BJ (cell line): ENCODE data around the gene GALNT3. TPM values are rescaled to one million over a fixed set of nuclear protein-coding genes. Genes with fewer than 3 reads are reported as not detected.

ENCODE experiments used
- CTCF ChIA-PET: fragments of 350-600 bp; formaldehyde crosslinking; extraction: SDS; loops from one replicate; lab custom pipeline; 2021; ENCODE audit warnings: antibody characterized with exemption, inconsistent platforms; lab: Yijun Ruan, JAX
- POLR2A ChIA-PET: fragments of 300-600 bp; sonication (Branson Sonifier 250); formaldehyde crosslinking; extraction: SDS; loops from one replicate; lab custom pipeline; 2021; ENCODE audit warnings: antibody characterized with exemption; lab: Charles Lee
- DNase-seq: peaks from one replicate; pipeline ENCODE4 v3.0.0-alpha.2; 2011; ENCODE audit warnings: low read depth
- H3K27me3 ChIP-seq: 2 replicates; pipeline ENCODE4 v1.6.0; 2011; ENCODE audit warnings: low read length; ENCODE audit not compliant: control insufficient read depth, insufficient read depth
- H3K36me3 ChIP-seq: 2 replicates; pipeline ENCODE4 v1.5.1; 2011; ENCODE audit warnings: low read length; ENCODE audit not compliant: control insufficient read depth, insufficient read depth
- H3K4me3 ChIP-seq: 2 replicates; pipeline ENCODE4 v1.5.1; 2011; ENCODE audit warnings: low read depth, mild to moderate bottlenecking, control low read depth, low read length
- polyA plus RNA-seq: library from polyadenylated mRNA; depleted of rRNA; stranded (reverse); fragments of >200 nt; gene quantifications from 2 replicates; pipeline ENCODE4 v1.2.3, GENCODE V29; 2011
- TF ChIP-seq, protein P1 (sequence below): IDR thresholded peaks from 2 replicates; pipeline ENCODE4 v1.5.1; 2011; ENCODE audit warnings: low read depth, mild to moderate bottlenecking, control low read depth, inconsistent platforms, low read length, moderate library complexity; ENCODE audit not compliant: insufficient read depth

GALNT3 gene
- polyA plus RNA-seq, 1 experiment = 2.4 TPM

DNA sequence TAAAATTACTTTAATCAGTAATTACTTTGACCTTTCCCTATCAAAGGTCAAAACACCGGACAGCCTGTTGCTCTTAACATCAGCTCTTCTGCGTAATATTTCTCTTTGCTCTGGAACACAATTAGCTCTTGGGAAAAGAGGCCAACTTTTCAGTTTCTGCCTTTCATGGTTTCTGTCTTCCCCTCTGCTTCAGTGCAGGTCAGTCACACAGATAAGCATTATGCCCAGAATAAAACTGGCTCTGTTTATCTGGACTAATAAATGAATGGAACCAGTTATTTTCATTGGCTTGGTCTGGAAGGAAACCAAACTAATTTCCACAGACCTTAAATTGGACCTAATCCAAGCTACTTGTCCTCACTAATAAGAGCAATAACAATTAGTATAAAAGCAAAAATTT lies 26.2 kb upstream of the GALNT3 start:
- Histone ChIP-seq H3K36me3 (no peaks in the 10 kb centered on the region), H3K4me3 (no peak overlapping the region), H3K27me3 (no peaks in the 10 kb centered on the region)
- no peak for DNase-seq
- ChIA-PET POLR2A (no interaction called here), CTCF (no interaction called here)
- TF ChIP-seq, protein P1, sequence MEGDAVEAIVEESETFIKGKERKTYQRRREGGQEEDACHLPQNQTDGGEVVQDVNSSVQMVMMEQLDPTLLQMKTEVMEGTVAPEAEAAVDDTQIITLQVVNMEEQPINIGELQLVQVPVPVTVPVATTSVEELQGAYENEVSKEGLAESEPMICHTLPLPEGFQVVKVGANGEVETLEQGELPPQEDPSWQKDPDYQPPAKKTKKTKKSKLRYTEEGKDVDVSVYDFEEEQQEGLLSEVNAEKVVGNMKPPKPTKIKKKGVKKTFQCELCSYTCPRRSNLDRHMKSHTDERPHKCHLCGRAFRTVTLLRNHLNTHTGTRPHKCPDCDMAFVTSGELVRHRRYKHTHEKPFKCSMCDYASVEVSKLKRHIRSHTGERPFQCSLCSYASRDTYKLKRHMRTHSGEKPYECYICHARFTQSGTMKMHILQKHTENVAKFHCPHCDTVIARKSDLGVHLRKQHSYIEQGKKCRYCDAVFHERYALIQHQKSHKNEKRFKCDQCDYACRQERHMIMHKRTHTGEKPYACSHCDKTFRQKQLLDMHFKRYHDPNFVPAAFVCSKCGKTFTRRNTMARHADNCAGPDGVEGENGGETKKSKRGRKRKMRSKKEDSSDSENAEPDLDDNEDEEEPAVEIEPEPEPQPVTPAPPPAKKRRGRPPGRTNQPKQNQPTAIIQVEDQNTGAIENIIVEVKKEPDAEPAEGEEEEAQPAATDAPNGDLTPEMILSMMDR = no peak

- H3K4me3 ChIP-seq = no peak overlapping the region
- H3K27me3 ChIP-seq = no peaks in the 10 kb centered on the region
- DNase-seq = no peak
- ChIA-PET CTCF (no interaction called here), POLR2A (no interaction called here)
- no peaks in the 10 kb centered on the region for H3K36me3 ChIP-seq
- TF ChIP-seq, protein P1 = no peak
Measured at GRCh38 chr2:165818920-165819319, 24.9 kb upstream of the GALNT3 start.

DNA sequence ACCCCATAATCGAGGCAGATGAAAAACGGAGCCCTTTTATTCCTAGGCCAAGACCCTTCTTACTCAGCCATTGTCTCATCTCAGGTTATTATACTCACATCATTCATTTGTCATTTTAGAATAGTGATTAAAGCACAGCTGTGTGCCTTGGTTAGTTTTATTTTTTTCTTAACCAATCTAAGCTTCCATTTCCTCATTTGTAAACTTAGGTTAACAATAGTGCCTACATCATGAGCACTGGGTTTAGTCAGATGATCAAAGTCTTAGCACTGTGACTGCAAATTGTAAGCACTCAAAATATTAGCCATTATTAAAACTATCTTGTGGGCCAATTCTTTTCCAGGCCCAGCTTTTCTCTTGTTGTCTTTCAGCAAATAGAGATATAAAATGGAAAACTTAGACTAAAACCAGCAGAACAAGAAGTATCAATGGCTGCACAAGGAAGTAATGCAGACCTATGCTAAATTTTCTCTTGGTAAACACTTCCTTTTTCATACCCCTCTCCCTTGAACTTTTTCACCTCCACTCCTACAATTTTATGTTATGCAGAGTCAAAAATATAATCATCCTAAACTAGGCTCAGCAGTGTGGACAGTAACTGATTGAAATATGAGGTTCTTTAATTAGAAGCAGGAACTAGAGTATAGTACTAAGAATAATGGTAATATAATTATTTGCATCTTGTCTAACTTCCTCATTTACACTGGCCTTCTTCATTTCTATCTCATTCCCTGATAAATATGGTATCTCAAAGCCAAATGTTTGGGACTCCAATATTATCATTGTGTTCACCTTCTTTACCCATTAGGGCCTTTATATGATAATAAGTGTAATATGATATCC lies 21.5 kb upstream of the GALNT3 start:
- H3K4me3 ChIP-seq = no peak overlapping the region
- DNase-seq = no peak
- POLR2A ChIA-PET = no interaction called here
- CTCF ChIA-PET = no interaction called here
- no peaks in the 10 kb centered on the region for H3K27me3 ChIP-seq
- TF ChIP-seq, protein P1 = no peak
- no peaks in the 10 kb centered on the region for H3K36me3 ChIP-seq

DNA sequence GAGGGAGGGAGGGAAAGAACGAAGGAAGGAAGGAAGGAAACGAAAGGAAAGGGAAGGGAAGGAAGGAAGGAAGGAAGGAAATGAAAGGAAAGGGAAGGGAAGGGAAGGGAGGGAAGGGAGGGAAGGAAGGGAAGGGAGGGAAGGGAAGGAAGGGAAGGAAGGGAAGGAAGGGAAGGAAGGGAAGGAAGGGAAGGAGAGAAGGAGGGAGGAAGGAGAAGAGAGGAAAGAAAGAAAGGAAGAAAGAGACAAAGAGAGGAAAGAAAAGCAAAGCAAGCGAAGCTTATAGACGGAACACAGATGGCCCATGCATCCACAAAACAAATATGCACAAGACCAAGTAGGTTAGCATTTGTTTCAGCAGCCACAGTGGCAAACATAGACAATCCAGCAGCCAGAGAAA lies 20.4 kb upstream of the GALNT3 start:
- CTCF ChIA-PET = no interaction called here
- no peak for DNase-seq
- TF ChIP-seq, protein P1 = no peak

GRCh38 chr2:165811592-165812370 lies 17.7 kb upstream of the GALNT3 start:
- ChIA-PET POLR2A (no interaction called here), CTCF (no interaction called here)
- no peaks in the 10 kb centered on the region for H3K27me3 ChIP-seq
- H3K36me3 ChIP-seq = no peaks in the 10 kb centered on the region
- DNase-seq = no peak
- TF ChIP-seq, protein P1 = no peak
- no peak overlapping the region for H3K4me3 ChIP-seq

More for the DNA sequence above, 20.4 kb upstream of the GALNT3 start:
- Histone ChIP-seq H3K36me3 (no peaks in the 10 kb centered on the region), H3K27me3 (no peaks in the 10 kb centered on the region), H3K4me3 (no peak overlapping the region)
- POLR2A ChIA-PET = no interaction called here
